ENCODE results near the gene SOBP. TPM values are rescaled to one million over a fixed set of nuclear protein-coding genes. Genes with fewer than 3 reads are reported as not detected.

The SOBP gene
- polyA plus RNA-seq, 2 of the 4 experiments (the other 2 are of a cell fraction), result 0.18 to 0.53 TPM

DNA sequence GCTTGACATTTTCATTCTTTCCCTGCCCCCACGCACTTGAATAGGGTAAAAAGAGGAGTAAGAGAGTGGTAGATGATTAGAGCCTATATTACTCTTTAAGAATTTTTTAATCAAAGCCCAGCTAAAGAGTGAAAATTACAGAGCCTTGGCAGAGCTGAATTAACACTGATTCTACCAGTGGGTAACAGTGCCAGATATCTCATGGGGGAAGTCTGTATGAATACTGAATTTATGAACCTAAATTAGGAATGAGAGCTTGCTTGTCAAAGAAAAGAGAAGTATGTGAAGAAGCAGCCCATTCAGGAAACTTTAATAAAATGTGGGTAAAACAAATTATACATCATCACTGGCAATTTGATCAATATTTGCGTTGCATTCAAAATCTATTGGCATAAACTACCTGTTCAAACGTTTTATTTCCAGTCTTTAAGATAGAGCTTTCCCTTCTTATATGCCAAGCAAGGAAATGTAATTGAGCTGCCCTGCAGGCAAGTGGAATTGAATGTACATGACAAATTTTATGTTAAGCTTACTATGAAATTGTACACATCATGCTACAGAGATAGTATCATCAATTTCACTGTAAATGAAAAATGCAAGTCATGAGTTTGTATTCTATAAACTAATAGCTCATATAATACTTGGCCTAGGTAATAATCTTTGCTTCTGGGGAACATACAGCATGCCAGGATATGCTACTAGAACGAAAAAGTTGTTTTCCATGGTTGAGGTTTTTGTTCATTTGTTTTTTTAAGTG lies 14.5 kb downstream of the SOBP start:
- no peaks in the 10 kb centered on the region for H3K4me1 ChIP-seq
- H3K27ac ChIP-seq, result no peak overlapping the region
- CTCF ChIA-PET, result no interaction called here
- DNase-seq (ENCODE audit: low read depth in 1 of 2, low spot score in 1 of 2) (no peak), FAIRE-seq (no peak), ATAC-seq (no peak)
- H3K9me3 ChIP-seq, result no peaks in the 10 kb centered on the region
- H3K4me3 ChIP-seq, result no peak overlapping the region
- POLR2A ChIA-PET, result no interaction called here
- TF ChIP-seq NFE2L2 (conservative IDR thresholded peaks at IDR 0.05; ENCODE audit: low read length) (peak; percentile 67), ZSCAN20 (CRISPR knock-in tag; IDR thresholded peaks at IDR 0.05) (no peak)
- 39% methylated on average over 4 of the region's 4 CpGs for WGBS (ENCODE audit: missing lambda C conversion rate)
- no peak overlapping the region for H3K4me2 ChIP-seq

DNA sequence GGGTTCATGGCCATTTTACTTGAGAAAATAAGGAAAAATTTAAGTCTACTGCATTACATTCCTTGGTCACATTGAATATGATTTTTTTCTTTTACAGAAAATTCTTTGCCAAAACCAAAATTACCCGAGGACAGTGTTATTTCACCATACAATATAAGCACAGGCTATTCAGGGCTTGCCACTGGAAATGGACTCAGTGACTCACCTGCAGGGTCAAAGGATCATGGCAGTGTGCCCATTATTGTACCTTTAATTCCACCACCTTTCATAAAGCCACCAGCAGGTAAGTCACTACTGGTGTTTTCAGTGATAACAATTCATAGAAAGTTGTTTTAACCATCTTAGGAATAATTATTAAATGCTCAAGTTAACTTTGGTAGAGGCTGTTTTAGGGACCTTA lies 16.2 kb downstream of the SOBP start:
- POLR2A ChIA-PET, result no interaction called here
- CTCF ChIA-PET, result no interaction called here
- 25% methylated on average over 1 of the region's 1 CpG for WGBS (ENCODE audit: missing lambda C conversion rate)
- no peak overlapping the region for H3K4me3 ChIP-seq
- no peak for FAIRE-seq
- no peak overlapping the region for H3K4me2 ChIP-seq
- H3K27ac ChIP-seq, result no peak overlapping the region
- no peak for ATAC-seq
- DNase-seq (ENCODE audit: low read depth in 1 of 2, low spot score in 1 of 2), result no peak
- TF ChIP-seq NFE2L2 (conservative IDR thresholded peaks at IDR 0.05; ENCODE audit: low read length), result no peak
- TF ChIP-seq HOXB5 (CRISPR knock-in tag; IDR thresholded peaks at IDR 0.05), result no peak
- no peak for TF ChIP-seq CEBPB (IDR thresholded peaks at IDR 0.05)
- no peak for TF ChIP-seq HOXB13 (CRISPR knock-in tag; IDR thresholded peaks at IDR 0.05; ENCODE audit: low read depth)
- no peak for TF ChIP-seq MAZ (IDR thresholded peaks at IDR 0.05; ENCODE audit: borderline replicate concordance, low read depth, low read length)
- TF ChIP-seq, protein P1, sequence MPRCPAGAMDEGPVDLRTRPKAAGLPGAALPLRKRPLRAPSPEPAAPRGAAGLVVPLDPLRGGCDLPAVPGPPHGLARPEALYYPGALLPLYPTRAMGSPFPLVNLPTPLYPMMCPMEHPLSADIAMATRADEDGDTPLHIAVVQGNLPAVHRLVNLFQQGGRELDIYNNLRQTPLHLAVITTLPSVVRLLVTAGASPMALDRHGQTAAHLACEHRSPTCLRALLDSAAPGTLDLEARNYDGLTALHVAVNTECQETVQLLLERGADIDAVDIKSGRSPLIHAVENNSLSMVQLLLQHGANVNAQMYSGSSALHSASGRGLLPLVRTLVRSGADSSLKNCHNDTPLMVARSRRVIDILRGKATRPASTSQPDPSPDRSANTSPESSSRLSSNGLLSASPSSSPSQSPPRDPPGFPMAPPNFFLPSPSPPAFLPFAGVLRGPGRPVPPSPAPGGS (IDR thresholded peaks at IDR 0.05), result no peak
- TF ChIP-seq EHMT2 (IDR thresholded peaks at IDR 0.05; ENCODE audit: low read depth), result no peak
- TF ChIP-seq TP53 (CRISPR knock-in tag; IDR thresholded peaks at IDR 0.05), result no peak
- TF ChIP-seq, protein P2, sequence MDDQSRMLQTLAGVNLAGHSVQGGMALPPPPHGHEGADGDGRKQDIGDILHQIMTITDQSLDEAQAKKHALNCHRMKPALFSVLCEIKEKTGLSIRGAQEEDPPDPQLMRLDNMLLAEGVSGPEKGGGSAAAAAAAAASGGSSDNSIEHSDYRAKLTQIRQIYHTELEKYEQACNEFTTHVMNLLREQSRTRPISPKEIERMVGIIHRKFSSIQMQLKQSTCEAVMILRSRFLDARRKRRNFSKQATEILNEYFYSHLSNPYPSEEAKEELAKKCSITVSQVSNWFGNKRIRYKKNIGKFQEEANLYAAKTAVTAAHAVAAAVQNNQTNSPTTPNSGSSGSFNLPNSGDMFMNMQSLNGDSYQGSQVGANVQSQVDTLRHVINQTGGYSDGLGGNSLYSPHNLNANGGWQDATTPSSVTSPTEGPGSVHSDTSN (IDR thresholded peaks at IDR 0.05), result no peak
- no peaks in the 10 kb centered on the region for H3K4me1 ChIP-seq
- no peaks in the 10 kb centered on the region for H3K9me3 ChIP-seq

DNA sequence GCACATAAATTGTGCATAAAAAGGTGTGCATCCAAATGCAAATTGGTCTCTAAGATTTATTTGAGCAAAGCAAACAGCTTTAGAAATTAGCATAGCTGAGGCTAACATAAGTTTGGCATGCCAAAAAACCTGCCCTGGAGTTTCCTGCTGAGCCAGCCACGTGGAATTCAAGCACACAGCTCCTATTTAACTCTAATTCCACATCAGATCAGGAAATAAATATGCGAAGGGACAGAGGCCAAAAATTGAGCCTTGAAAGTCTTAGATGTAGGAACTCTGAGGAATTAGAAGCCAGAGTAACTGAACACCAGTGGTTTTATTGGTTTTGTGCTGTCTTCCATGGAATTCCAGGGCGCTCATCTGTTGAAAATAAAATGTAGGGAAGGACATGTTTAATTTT lies 19.6 kb downstream of the SOBP start:
- no peak for ATAC-seq
- Histone ChIP-seq H3K4me3 (no peak overlapping the region), H3K9me3 (no peaks in the 10 kb centered on the region), H3K27ac (no peak overlapping the region), H3K4me2 (no peak overlapping the region), H3K4me1 (no peaks in the 10 kb centered on the region)
- no peak for FAIRE-seq
- no peak for DNase-seq (ENCODE audit: low read depth in 1 of 2, low spot score in 1 of 2)
- ChIA-PET POLR2A (interaction anchor here (0.5 kb wide), 1 partner anchor 399 kb away, joined by 3 read pairs; no protein-coding TSS in a partner anchor), CTCF (no interaction called here)
- 48% methylated on average over 3 of the region's 3 CpGs for WGBS (ENCODE audit: missing lambda C conversion rate)
- TF ChIP-seq, protein P3, sequence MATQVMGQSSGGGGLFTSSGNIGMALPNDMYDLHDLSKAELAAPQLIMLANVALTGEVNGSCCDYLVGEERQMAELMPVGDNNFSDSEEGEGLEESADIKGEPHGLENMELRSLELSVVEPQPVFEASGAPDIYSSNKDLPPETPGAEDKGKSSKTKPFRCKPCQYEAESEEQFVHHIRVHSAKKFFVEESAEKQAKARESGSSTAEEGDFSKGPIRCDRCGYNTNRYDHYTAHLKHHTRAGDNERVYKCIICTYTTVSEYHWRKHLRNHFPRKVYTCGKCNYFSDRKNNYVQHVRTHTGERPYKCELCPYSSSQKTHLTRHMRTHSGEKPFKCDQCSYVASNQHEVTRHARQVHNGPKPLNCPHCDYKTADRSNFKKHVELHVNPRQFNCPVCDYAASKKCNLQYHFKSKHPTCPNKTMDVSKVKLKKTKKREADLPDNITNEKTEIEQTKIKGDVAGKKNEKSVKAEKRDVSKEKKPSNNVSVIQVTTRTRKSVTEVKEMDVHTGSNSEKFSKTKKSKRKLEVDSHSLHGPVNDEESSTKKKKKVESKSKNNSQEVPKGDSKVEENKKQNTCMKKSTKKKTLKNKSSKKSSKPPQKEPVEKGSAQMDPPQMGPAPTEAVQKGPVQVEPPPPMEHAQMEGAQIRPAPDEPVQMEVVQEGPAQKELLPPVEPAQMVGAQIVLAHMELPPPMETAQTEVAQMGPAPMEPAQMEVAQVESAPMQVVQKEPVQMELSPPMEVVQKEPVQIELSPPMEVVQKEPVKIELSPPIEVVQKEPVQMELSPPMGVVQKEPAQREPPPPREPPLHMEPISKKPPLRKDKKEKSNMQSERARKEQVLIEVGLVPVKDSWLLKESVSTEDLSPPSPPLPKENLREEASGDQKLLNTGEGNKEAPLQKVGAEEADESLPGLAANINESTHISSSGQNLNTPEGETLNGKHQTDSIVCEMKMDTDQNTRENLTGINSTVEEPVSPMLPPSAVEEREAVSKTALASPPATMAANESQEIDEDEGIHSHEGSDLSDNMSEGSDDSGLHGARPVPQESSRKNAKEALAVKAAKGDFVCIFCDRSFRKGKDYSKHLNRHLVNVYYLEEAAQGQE (IDR thresholded peaks at IDR 0.05), result no peak
- TF ChIP-seq CEBPB (IDR thresholded peaks at IDR 0.05) (no peak), CHD4 (IDR thresholded peaks at IDR 0.05; ENCODE audit: borderline replicate concordance) (no peak), HEYL (CRISPR knock-in tag; IDR thresholded peaks at IDR 0.05) (no peak), POLR2A (IDR thresholded peaks at IDR 0.05; ENCODE audit: low read length) (no peak), JUNB (IDR thresholded peaks at IDR 0.05) (no peak), RNF2 (IDR thresholded peaks at IDR 0.05; ENCODE audit: borderline replicate concordance, low read depth) (no peak), RAD21 (conservative IDR thresholded peaks at IDR 0.05 in 1 of 2, IDR thresholded peaks at IDR 0.05 in 1 of 2) (no peak)
- TF ChIP-seq, protein P4, sequence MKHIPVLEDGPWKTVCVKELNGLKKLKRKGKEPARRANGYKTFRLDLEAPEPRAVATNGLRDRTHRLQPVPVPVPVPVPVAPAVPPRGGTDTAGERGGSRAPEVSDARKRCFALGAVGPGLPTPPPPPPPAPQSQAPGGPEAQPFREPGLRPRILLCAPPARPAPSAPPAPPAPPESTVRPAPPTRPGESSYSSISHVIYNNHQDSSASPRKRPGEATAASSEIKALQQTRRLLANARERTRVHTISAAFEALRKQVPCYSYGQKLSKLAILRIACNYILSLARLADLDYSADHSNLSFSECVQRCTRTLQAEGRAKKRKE (CRISPR knock-in tag; IDR thresholded peaks at IDR 0.05; ENCODE audit: low read depth), result no peak
- TF ChIP-seq, protein P5, sequence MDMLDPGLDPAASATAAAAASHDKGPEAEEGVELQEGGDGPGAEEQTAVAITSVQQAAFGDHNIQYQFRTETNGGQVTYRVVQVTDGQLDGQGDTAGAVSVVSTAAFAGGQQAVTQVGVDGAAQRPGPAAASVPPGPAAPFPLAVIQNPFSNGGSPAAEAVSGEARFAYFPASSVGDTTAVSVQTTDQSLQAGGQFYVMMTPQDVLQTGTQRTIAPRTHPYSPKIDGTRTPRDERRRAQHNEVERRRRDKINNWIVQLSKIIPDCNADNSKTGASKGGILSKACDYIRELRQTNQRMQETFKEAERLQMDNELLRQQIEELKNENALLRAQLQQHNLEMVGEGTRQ (IDR thresholded peaks at IDR 0.05), result no peak
- TF ChIP-seq, protein P6, sequence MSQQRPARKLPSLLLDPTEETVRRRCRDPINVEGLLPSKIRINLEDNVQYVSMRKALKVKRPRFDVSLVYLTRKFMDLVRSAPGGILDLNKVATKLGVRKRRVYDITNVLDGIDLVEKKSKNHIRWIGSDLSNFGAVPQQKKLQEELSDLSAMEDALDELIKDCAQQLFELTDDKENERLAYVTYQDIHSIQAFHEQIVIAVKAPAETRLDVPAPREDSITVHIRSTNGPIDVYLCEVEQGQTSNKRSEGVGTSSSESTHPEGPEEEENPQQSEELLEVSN (IDR thresholded peaks at IDR 0.05; ENCODE audit: borderline replicate concordance, low read depth), result no peak
- TF ChIP-seq, protein P2 (IDR thresholded peaks at IDR 0.05), result no peak
- TF ChIP-seq, protein P7, sequence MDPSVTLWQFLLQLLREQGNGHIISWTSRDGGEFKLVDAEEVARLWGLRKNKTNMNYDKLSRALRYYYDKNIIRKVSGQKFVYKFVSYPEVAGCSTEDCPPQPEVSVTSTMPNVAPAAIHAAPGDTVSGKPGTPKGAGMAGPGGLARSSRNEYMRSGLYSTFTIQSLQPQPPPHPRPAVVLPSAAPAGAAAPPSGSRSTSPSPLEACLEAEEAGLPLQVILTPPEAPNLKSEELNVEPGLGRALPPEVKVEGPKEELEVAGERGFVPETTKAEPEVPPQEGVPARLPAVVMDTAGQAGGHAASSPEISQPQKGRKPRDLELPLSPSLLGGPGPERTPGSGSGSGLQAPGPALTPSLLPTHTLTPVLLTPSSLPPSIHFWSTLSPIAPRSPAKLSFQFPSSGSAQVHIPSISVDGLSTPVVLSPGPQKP (IDR thresholded peaks at IDR 0.05; ENCODE audit: low read depth, low read length), result no peak

Data from A549 (cell line).